Transverse colon (tissue), 4 donors: Measurements from ENCODE around the gene HAGH. TPM values are rescaled to one million over a fixed set of nuclear protein-coding genes. Genes with fewer than 3 reads are reported as not detected.

Source experiments
- DNase-seq: peaks from one replicate; pipeline ENCODE4 v3.0.0-alpha.2; 2019
- H3K27ac ChIP-seq, 4 donors: fragments of 200-600 bp; sonication (generic); 2 replicates each; pipeline ENCODE4 v1.5.1; 2016 to 2018; ENCODE audit warnings: inconsistent platforms in 4 of 4
- H3K27me3 ChIP-seq: fragments of 200-600 bp; sonication (generic); 2 replicates; pipeline ENCODE4 v1.5.1; 2017; ENCODE audit warnings: inconsistent platforms
- H3K36me3 ChIP-seq, 4 donors: fragments of 200-600 bp; sonication (generic); 2 replicates each; pipeline ENCODE4 v1.5.1; 2017 to 2019; ENCODE audit warnings: inconsistent platforms in 4 of 4
- H3K4me1 ChIP-seq, 4 donors: fragments of 200-600 bp; sonication (generic); 2 replicates each; pipeline ENCODE4 v1.5.1; 2017 to 2020; ENCODE audit warnings: inconsistent platforms in 4 of 4
- H3K4me3 ChIP-seq, 4 donors: fragments of 200-600 bp; sonication (generic); 1 replicate in 1 of 4; 2 replicates in 3 of 4; pipeline versions ENCODE4 v1.5.1 to v1.6.1; 2017 to 2019; ENCODE audit warnings: inconsistent platforms in 4 of 4
- H3K9me3 ChIP-seq, 2 donors: fragments of 200-600 bp; sonication (generic); 2 replicates each; pipeline ENCODE4 v1.5.1; 2017 to 2019; ENCODE audit warnings: inconsistent platforms in 2 of 2
- EP300 ChIP-seq: sonication (generic); formaldehyde crosslinking; IDR thresholded peaks from one replicate; pipeline ENCODE4 v1.6.1; 2017; ENCODE audit warnings: antibody characterized with exemption, low read depth
- POLR2A ChIP-seq: fragments of 450-650 bp; IDR thresholded peaks from one replicate; pipeline ENCODE4 v1.6.1; 2016; ENCODE audit warnings: antibody characterized with exemption, mild to moderate bottlenecking, moderate library complexity
- POLR2AphosphoS5 ChIP-seq, 3 donors: sonication (generic); formaldehyde crosslinking; IDR thresholded peaks; one replicate each; pipeline ENCODE4 v1.6.1; 2016; ENCODE audit warnings: antibody characterized with exemption in 3 of 3
- WGBS, 2 donors: methylation state at CpG; one replicate each; pipeline ENCODE4 v1.1.5; 2018; ENCODE audit warnings: low coverage in 1 of 2; 5-methylcytosine and 5-hydroxymethylcytosine counted together
- in situ Hi-C, 4 donors: fragments of 200-750 bp; cut with MboI; loops; one replicate each; pipeline versions ENCODE4 v1.15.0 to v1.15.1; 2017; ENCODE audit warnings: low sequenced_read_pairs in 3 of 4, low pct_ligation_motif_present in 1 of 4, low pct_unique_long_range_greater_than_20kb in 1 of 4
- intact Hi-C: fragments of 100-400 bp; cut with DNase I; formaldehyde crosslinking; loops from one replicate; pipeline ENCODE4 v1.15.1; 2023; ENCODE audit warnings: low total_unique reads
- total RNA-seq, 4 donors: library from RNA; depleted of rRNA; stranded (reverse); fragments of >200 nt; gene quantifications; one replicate each; pipeline ENCODE4 v1.1.0, GENCODE V29; 2016
- TF ChIP-seq, protein P1 (sequence below), 5 experiments: fragments of 200-600 bp in 3 of 5; fragments of 450-650 bp in 2 of 5; sonication (generic) in 3 of 5; IDR thresholded peaks; 1 replicate in 2 of 5; 2 replicates in 3 of 5; pipeline ENCODE4 v1.5.1; 2016 to 2017; ENCODE audit warnings: antibody characterized with exemption in 5 of 5, inconsistent platforms in 3 of 5, mild to moderate bottlenecking in 2 of 5, moderate library complexity in 1 of 5

Gene HAGH
- total RNA-seq, 4 donors from 2014 or later: 40.6 to 403 (median 121) TPM

DNA sequence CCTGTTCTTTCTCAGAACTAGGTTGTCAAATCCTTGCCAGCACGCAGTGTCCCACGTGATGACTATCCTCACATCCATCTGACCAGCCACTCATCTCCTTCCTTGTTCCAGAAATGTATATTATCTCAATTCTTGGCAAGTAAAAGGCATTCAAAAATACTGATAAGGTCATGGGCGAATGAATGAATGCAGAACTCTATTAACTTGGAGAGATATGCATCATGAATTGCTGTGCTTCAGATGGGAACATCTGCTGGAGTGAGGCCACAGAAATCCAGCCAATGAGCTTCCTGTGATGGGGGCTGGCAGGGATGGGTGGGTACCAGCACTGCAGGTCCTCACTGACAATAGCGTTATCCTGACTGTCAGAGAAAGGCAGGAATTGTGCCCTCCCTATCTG is 19.4 kb upstream of the HAGH start:
- intact Hi-C loops: no loop called here
- DNase-seq: no peak
- in situ Hi-C loops: no loop called here
- Histone ChIP-seq H3K27me3 (peaks cover 13% of the 10 kb centered on the region), H3K36me3 (no peaks in the 10 kb centered on the region), H3K9me3 (no peaks in the 10 kb centered on the region), H3K4me1 (no peaks in the 10 kb centered on the region), H3K4me3 (no peak overlapping the region), H3K27ac (no peak overlapping the region)
- WGBS, 2 donors: 57 to 79% methylated on average over 2 to 4 of the region's 4 CpGs
- no peak for TF ChIP-seq POLR2A
- no peak for TF ChIP-seq EP300
- TF ChIP-seq, protein P1, sequence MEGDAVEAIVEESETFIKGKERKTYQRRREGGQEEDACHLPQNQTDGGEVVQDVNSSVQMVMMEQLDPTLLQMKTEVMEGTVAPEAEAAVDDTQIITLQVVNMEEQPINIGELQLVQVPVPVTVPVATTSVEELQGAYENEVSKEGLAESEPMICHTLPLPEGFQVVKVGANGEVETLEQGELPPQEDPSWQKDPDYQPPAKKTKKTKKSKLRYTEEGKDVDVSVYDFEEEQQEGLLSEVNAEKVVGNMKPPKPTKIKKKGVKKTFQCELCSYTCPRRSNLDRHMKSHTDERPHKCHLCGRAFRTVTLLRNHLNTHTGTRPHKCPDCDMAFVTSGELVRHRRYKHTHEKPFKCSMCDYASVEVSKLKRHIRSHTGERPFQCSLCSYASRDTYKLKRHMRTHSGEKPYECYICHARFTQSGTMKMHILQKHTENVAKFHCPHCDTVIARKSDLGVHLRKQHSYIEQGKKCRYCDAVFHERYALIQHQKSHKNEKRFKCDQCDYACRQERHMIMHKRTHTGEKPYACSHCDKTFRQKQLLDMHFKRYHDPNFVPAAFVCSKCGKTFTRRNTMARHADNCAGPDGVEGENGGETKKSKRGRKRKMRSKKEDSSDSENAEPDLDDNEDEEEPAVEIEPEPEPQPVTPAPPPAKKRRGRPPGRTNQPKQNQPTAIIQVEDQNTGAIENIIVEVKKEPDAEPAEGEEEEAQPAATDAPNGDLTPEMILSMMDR (IDR thresholded peaks at IDR 0.05): no peak
- no peak for TF ChIP-seq POLR2AphosphoS5 (IDR thresholded peaks at IDR 0.05)

DNA sequence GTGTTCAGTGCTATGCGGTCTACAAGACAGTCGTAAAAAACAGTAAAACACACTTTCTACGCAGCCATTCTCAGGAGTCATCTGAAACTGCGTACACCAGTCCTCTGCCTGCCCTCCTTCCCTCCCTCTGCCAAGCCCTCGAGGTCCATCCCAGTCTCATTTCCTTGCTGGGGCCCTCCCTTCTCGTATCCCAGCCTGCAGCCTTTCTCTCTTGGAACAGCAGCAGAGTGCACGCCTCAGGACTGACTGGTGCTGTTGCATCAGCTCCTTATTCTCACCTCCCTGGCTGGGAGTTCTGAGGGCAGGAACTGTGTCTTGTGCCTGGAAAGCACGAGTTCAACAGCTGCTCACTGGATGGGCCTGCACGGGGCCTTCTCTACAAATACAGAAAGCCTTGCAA is 12.9 kb upstream of the HAGH start:
- no peaks in the 10 kb centered on the region for H3K27me3 ChIP-seq
- TF ChIP-seq, protein P1 (IDR thresholded peaks at IDR 0.05): no peak
- TF ChIP-seq POLR2A: no peak
- no peak for TF ChIP-seq POLR2AphosphoS5 (IDR thresholded peaks at IDR 0.05)
- no peak for TF ChIP-seq EP300
- H3K9me3 ChIP-seq: no peaks in the 10 kb centered on the region
- in situ Hi-C loops (no loop called here), intact Hi-C loops (no loop called here)
- H3K36me3 ChIP-seq: no peaks in the 10 kb centered on the region
- no peak overlapping the region for H3K27ac ChIP-seq
- no peaks in the 10 kb centered on the region for H3K4me1 ChIP-seq
- H3K4me3 ChIP-seq: no peak overlapping the region
- WGBS, 2 donors: 63% methylated on average over 9 of the region's 9 CpGs; no CpG with 5 or more reads in 1 of the 2 donors
- DNase-seq: no peak

DNA sequence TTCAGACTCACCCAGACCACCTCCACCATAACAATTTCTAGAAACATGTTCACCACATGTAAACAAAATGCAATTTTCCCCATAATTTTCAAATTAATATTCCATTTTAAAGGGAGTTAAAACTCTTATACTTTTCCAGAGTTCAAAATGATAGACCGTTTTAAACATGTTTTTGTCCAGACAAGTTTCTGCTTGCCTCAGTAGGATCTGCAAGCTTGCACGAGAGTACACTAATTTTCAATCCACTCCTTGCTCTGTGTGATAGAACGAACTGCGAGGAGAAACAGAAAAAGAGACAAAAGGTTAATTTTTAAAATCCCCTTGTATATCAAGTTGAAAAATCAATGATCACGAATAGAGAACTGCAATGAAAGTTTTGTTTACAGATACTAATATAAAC is 7.5 kb upstream of the HAGH start:
- TF ChIP-seq POLR2AphosphoS5 (IDR thresholded peaks at IDR 0.05): no peak
- TF ChIP-seq EP300: no peak
- TF ChIP-seq, protein P1 (IDR thresholded peaks at IDR 0.05): no peak
- no peak for TF ChIP-seq POLR2A
- in situ Hi-C loops (no loop called here), intact Hi-C loops (no loop called here)
- WGBS, 2 donors: 83 to 85% methylated on average over 5 of the region's 5 CpGs
- no peak for DNase-seq
- H3K36me3 ChIP-seq: peaks cover 0 to 5% (median 0%) of the 10 kb centered on the region in 4 donors
- peaks cover under 1 to 17% (median 9%) of the 10 kb centered on the region in 4 donors for H3K4me1 ChIP-seq
- no peak overlapping the region for H3K4me3 ChIP-seq
- H3K27ac ChIP-seq: no peak overlapping the region
- no peaks in the 10 kb centered on the region for H3K9me3 ChIP-seq
- H3K27me3 ChIP-seq: no peaks in the 10 kb centered on the region

DNA sequence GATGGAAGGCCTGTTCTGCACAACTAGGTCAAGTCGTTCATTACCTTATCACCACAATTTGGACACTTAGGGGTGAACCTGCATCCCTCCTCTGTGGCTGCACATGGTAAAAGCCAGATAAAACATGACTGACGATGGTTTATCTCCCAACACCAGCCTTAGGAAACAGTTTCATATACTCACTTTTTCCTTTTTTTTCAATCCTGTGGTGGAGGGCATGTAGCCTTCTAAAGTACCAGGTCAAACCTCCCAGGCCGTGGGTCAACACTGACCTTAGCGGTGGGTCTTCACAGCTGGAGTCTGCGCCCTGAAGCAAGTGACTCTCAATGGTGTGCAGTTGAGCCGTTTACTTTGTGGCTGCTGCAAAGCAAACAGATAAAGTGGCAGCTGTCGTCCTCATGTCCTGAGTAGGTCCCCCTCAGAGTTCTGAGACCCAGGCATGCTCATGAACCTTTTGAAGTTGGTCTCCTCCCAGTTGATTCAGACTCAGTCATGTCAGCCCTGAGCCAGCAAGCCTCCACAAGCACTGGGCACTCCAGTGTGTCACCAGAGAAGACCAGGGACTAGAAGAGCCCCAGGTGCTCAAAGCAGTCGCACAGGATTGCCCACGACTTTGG is 6.3 kb upstream of the HAGH start:
- intact Hi-C loops (no loop called here), in situ Hi-C loops (no loop called here)
- no peak for DNase-seq

More for the DNA sequence above, 6.3 kb upstream of the HAGH start:
- H3K36me3 ChIP-seq: peaks cover 0 to 5% (median 0%) of the 10 kb centered on the region in 4 donors
- H3K4me1 ChIP-seq: peaks cover 9 to 29% (median 20%) of the 10 kb centered on the region in 4 donors
- no peak overlapping the region for H3K27ac ChIP-seq
- no peaks in the 10 kb centered on the region for H3K9me3 ChIP-seq
- TF ChIP-seq, protein P1 (IDR thresholded peaks at IDR 0.05): no peak
- TF ChIP-seq POLR2AphosphoS5 (IDR thresholded peaks at IDR 0.05) (no peak), EP300 (no peak), POLR2A (no peak)
- H3K27me3 ChIP-seq: no peaks in the 10 kb centered on the region
- H3K4me3 ChIP-seq: no peak overlapping the region
- WGBS, 2 donors: 65 to 89% methylated on average over 5 to 9 of the region's 9 CpGs
